ENCODE measurements around the gene SLC7A8.

SLC7A8 gene

GRCh38 chr14:23126548-23127278 lies 56.7 kb downstream of the SLC7A8 start:
- H3K4me3 ChIP-seq (ENCODE audit: low read depth, low read length): no peak overlapping the region
- ChIA-PET POLR2A (no interaction called here), CTCF (interaction anchor here (11.2 kb wide), 1 partner anchor 60 kb away, joined by 424 read pairs; the partner anchor contains the start of gene SLC7A8)
- no peak overlapping the region for H3K27ac ChIP-seq (ENCODE audit: extremely low read depth, low read depth, low read length)
- TF ChIP-seq ZNF266 (tag by site-specific recombination; IDR thresholded peaks at IDR 0.05; ENCODE audit: low read depth): no peak
- TF ChIP-seq KLF16 (tag by site-specific recombination; IDR thresholded peaks at IDR 0.05): no peak
- TF ChIP-seq GLIS1 (tag by site-specific recombination; IDR thresholded peaks at IDR 0.05): peak; percentile 82
- TF ChIP-seq ZBTB49 (tag by site-specific recombination; IDR thresholded peaks at IDR 0.05; ENCODE audit: low read depth): no peak
- TF ChIP-seq ZBTB21 (tag by site-specific recombination; IDR thresholded peaks at IDR 0.05): no peak
- no peak for TF ChIP-seq ZNF366 (tag by site-specific recombination; conservative IDR thresholded peaks at IDR 0.05)
- TF ChIP-seq EGR2 (tag by site-specific recombination; IDR thresholded peaks at IDR 0.05; ENCODE audit: low read depth): peak; percentile 66
- no peak for TF ChIP-seq ZNF664 (tag by site-specific recombination; IDR thresholded peaks at IDR 0.05)
- no peak for TF ChIP-seq KLF8 (tag by site-specific recombination; IDR thresholded peaks at IDR 0.05)
- peak; percentile 82 for TF ChIP-seq ZFHX2 (tag by site-specific recombination; conservative IDR thresholded peaks at IDR 0.05)
- TF ChIP-seq CTCF (tag by site-specific recombination; IDR thresholded peaks at IDR 0.05): no peak
- no peak for TF ChIP-seq BCL6B (tag by site-specific recombination; IDR thresholded peaks at IDR 0.05)
- no peak for TF ChIP-seq ZNF521 (tag by site-specific recombination; IDR thresholded peaks at IDR 0.05)
- no peak for TF ChIP-seq TCF7L2 (IDR thresholded peaks at IDR 0.05; ENCODE audit: borderline replicate concordance, low read depth, low read length)
- TF ChIP-seq AEBP2 (tag by site-specific recombination; IDR thresholded peaks at IDR 0.05; ENCODE audit: borderline replicate concordance): no peak
- no peak for TF ChIP-seq ZNF37A (tag by site-specific recombination; IDR thresholded peaks at IDR 0.05)
- no peak for TF ChIP-seq PRDM1 (tag by site-specific recombination; IDR thresholded peaks at IDR 0.05)
- no peak for TF ChIP-seq ZNF114 (tag by site-specific recombination; IDR thresholded peaks at IDR 0.05)
- no peak for TF ChIP-seq ZNF239 (tag by site-specific recombination; IDR thresholded peaks at IDR 0.05)
- no peak for TF ChIP-seq ZFP69B (tag by site-specific recombination; IDR thresholded peaks at IDR 0.05)
- TF ChIP-seq SETDB1 (IDR thresholded peaks at IDR 0.05; ENCODE audit: insufficient read length, low read length): no peak
- TF ChIP-seq ZNF670 (tag by site-specific recombination; IDR thresholded peaks at IDR 0.05; ENCODE audit: low read depth): no peak
- no peak for TF ChIP-seq ZBTB8A (tag by site-specific recombination; IDR thresholded peaks at IDR 0.05)
- no peak for TF ChIP-seq ZNF544 (tag by site-specific recombination; IDR thresholded peaks at IDR 0.05)
- no peak for TF ChIP-seq ZNF530 (tag by site-specific recombination; IDR thresholded peaks at IDR 0.05; ENCODE audit: low read depth)
- no peak for TF ChIP-seq HOXA7 (CRISPR knock-in tag; IDR thresholded peaks at IDR 0.05; ENCODE audit: borderline replicate concordance)
- H3K9me3 ChIP-seq (ENCODE audit: control insufficient read depth, insufficient read depth, low read depth, low read length): no peaks in the 10 kb centered on the region
- peaks cover 0 to 11% of the 10 kb centered on the region in 2 experiments; a peak in 1 of 3 replicates for H3K36me3 ChIP-seq (ENCODE audit: control insufficient read depth in 2 of 2, insufficient read depth in 1 of 2, low read length in 2 of 2)
- no peaks in the 10 kb centered on the region for H3K4me1 ChIP-seq (ENCODE audit: control insufficient read depth, insufficient read depth, low read length)
